K562 (cell line): ENCODE measurements around the gene TBL1XR1. TPM values are rescaled to one million over a fixed set of nuclear protein-coding genes. Genes with fewer than 3 reads are reported as not detected.

Experiments
- ARID1B ChIP-seq: fragments of 450-650 bp; IDR thresholded peaks from 2 replicates; pipeline ENCODE4 v1.6.1; 2016; ENCODE audit warnings: antibody characterized with exemption, mild to moderate bottlenecking, inconsistent platforms
- CBFB ChIP-seq: sonication (generic); formaldehyde crosslinking; IDR thresholded peaks from 2 replicates; pipeline ENCODE4 v1.4.0; 2020; ENCODE audit warnings: mild to moderate bottlenecking, missing genetic modification reagents
- CREM ChIP-seq: IDR thresholded peaks from 2 replicates; pipeline ENCODE4 v1.6.1; 2014; ENCODE audit warnings: antibody characterized with exemption, low read depth
- DIDO1 ChIP-seq: fragments of 450-650 bp; IDR thresholded peaks from 2 replicates; pipeline ENCODE4 v1.6.1; 2016; ENCODE audit warnings: low read depth, missing biosample characterization, missing genetic modification characterization
- E2F1 ChIP-seq: sonication (generic); formaldehyde crosslinking; IDR thresholded peaks from 2 replicates; pipeline ENCODE4 v1.8.1; 2023; ENCODE audit warnings: mild to moderate bottlenecking, missing genetic modification reagents, moderate library complexity
- GABPA ChIP-seq: fragments of 200-800 bp; sonication (Bioruptor generic); conservative IDR thresholded peaks from 2 replicates; pipeline ENCODE4 v1.6.1; 2016; ENCODE audit warnings: low read depth, missing genetic modification characterization, missing compliant biosample characterization
- GTF2A2 ChIP-seq: IDR thresholded peaks from 2 replicates; pipeline ENCODE4 v1.6.1; 2016; ENCODE audit warnings: mild to moderate bottlenecking, missing genetic modification characterization, missing compliant biosample characterization
- JUN ChIP-seq, 2 experiments: sonication (generic) in 1 of 2; formaldehyde crosslinking in 1 of 2; IDR thresholded peaks; 2 replicates each; pipeline versions ENCODE4 v1.6.1 to v1.8.0; 2012 to 2022; ENCODE audit warnings: borderline replicate concordance in 2 of 2, mild to moderate bottlenecking in 2 of 2, improper control_type of control experiment in 1 of 2, low read depth in 1 of 2, low read length in 1 of 2, missing genetic modification reagents in 1 of 2
- MCM7 ChIP-seq, 2 experiments: fragments of 450-650 bp; IDR thresholded peaks; 2 replicates each; pipeline ENCODE4 v1.6.1; 2016 to 2018
- MEIS2 ChIP-seq: fragments of 450-650 bp; IDR thresholded peaks from 2 replicates; pipeline ENCODE4 v1.6.1; 2014; ENCODE audit warnings: mild to moderate bottlenecking; ENCODE audit not compliant: partially characterized antibody
- MYC ChIP-seq, 2 experiments: fragments of 250-450 bp in 1 of 2; sonication (Bioruptor Pico) in 1 of 2; IDR thresholded peaks; 2 replicates each; pipeline versions ENCODE4 v1.5.1 to v1.6.1; 2012 to 2021; ENCODE audit warnings: low read depth in 2 of 2, borderline replicate concordance in 1 of 2, improper control_type of control experiment in 1 of 2, low read length in 1 of 2, mild to moderate bottlenecking in 1 of 2, moderate library complexity in 1 of 2
- NCOR1 ChIP-seq: fragments of 450-650 bp; IDR thresholded peaks from 2 replicates; pipeline ENCODE4 v1.6.1; 2016; ENCODE audit warnings: mild to moderate bottlenecking, moderate library complexity
- NR4A1 ChIP-seq, 2 experiments: fragments of 250-450 bp in 1 of 2; fragments of 450-650 bp in 1 of 2; sonication (Bioruptor Pico) in 1 of 2; IDR thresholded peaks; 2 replicates each; pipeline versions ENCODE4 v1.4.0 to v1.6.1; 2016 to 2020; ENCODE audit warnings: mild to moderate bottlenecking in 2 of 2, missing compliant biosample characterization in 1 of 2, missing genetic modification characterization in 1 of 2, moderate library complexity in 1 of 2
- PHB2 ChIP-seq: fragments of 450-650 bp; IDR thresholded peaks from 2 replicates; pipeline ENCODE4 v1.6.1; 2017; ENCODE audit warnings: low read depth
- POLR3A ChIP-seq: IDR thresholded peaks from 2 replicates; pipeline ENCODE4 v1.6.1; 2011; ENCODE audit warnings: borderline replicate concordance, mild to moderate bottlenecking, moderate library complexity; ENCODE audit not compliant: insufficient read length, insufficient read depth; ENCODE audit errors: extremely low read depth
- RBM39 ChIP-seq: fragments of 200-400 bp; formaldehyde crosslinking; optimal IDR thresholded peaks from 2 replicates; pipeline ENCODE3; 2018; ENCODE audit warnings: low read depth, low read length
- SAP30 ChIP-seq: fragments of 200-600 bp; sonication (generic); IDR thresholded peaks from 2 replicates; pipeline ENCODE4 v1.6.1; 2012; ENCODE audit warnings: borderline replicate concordance, low read depth, mild to moderate bottlenecking, moderate library complexity, low read length, control low read depth, inconsistent platforms; ENCODE audit not compliant: insufficient read depth, poor library complexity, severe bottlenecking
- SUPT5H ChIP-seq: fragments of 450-650 bp; IDR thresholded peaks from 2 replicates; pipeline ENCODE4 v1.6.1; 2016
- TARDBP ChIP-seq: fragments of 450-650 bp; IDR thresholded peaks from 2 replicates; pipeline ENCODE4 v1.6.1; 2016
- TCF3 ChIP-seq: sonication (generic); formaldehyde crosslinking; IDR thresholded peaks from 2 replicates; pipeline ENCODE4 v1.4.0; 2020; ENCODE audit warnings: mild to moderate bottlenecking, missing genetic modification reagents
- YY1 ChIP-seq, 3 experiments: IDR thresholded peaks; 2 replicates each; pipeline ENCODE4 v1.6.1; 2011; ENCODE audit warnings: low read length in 2 of 3, mild to moderate bottlenecking in 2 of 3, moderate library complexity in 2 of 3, borderline replicate concordance in 1 of 3, control low read depth in 1 of 3, low read depth in 1 of 3; ENCODE audit not compliant: insufficient read depth in 3 of 3, insufficient replicate concordance in 2 of 3, control insufficient read depth in 1 of 3, insufficient read length in 1 of 3; ENCODE audit errors: extremely low read depth in 1 of 3
- ZNF217 ChIP-seq: sonication (generic); formaldehyde crosslinking; IDR thresholded peaks from 2 replicates; pipeline ENCODE4 v1.8.0; 2022; ENCODE audit warnings: mild to moderate bottlenecking, missing genetic modification reagents
- ZNF592 ChIP-seq: fragments of 450-650 bp; IDR thresholded peaks from 2 replicates; pipeline ENCODE4 v1.6.1; 2017; ENCODE audit warnings: antibody characterized with exemption, mild to moderate bottlenecking
- ZNF778 ChIP-seq: fragments of 450-650 bp; formaldehyde crosslinking; IDR thresholded peaks from 2 replicates; pipeline ENCODE4 v1.4.0; 2020; ENCODE audit warnings: mild to moderate bottlenecking, moderate library complexity
- polyA plus RNA-seq, 8 experiments: library from polyadenylated mRNA; depleted of rRNA in 4 of 8; stranded (reverse) in 5 of 8; unstranded in 3 of 8; fragments of >200 nt; fragmentation: Nextera tagmentation in 2 of 8; fragmentation: Illumina TruSeq in 1 of 8; extraction: Ambion mirVana in 2 of 8; extraction: Trizol in 1 of 8; gene quantifications; 2 replicates each; pipeline versions ENCODE4 v1.2.1 to v1.2.3, GENCODE V29; 2011 to 2014; ENCODE audit warnings: inconsistent platforms in 1 of 8, missing spikeins in 1 of 8
- total RNA-seq, 7 experiments: library from RNA; depleted of rRNA in 6 of 7; stranded (reverse); fragments of >200 nt in 6 of 7; fragmentation: Illumina TruSeq in 2 of 7; extraction: Trizol in 2 of 7; gene quantifications; 2 replicates each; pipeline versions ENCODE4 v1.2.1 to v1.2.3, GENCODE V29; 2011 to 2021; ENCODE audit warnings: low replicate concordance in 1 of 7

The TBL1XR1 gene
- total and polyA plus RNA-seq, 9 of the 15 experiments (the other 6 are each of a cell fraction or from before 2014, with no cell fraction given): 19.6 to 171 (median 83.3) TPM

GRCh38 chr3:177147790-177148189, 49.5 kb downstream of the TBL1XR1 start (continued):
- peak; percentile 87 for TF ChIP-seq ARID1B
- TF ChIP-seq PHB2: no peak
- TF ChIP-seq ZNF217 (CRISPR knock-in tag): no peak
- TF ChIP-seq E2F1: no peak
- no peak for TF ChIP-seq RBM39
- peak in 1 of 3 experiments; percentile 19 for TF ChIP-seq YY1 (IDR thresholded peaks at IDR 0.05; ENCODE audit: borderline replicate concordance in 1 of 3, control insufficient read depth in 1 of 3, extremely low read depth in 1 of 3, insufficient read depth in 3 of 3, insufficient read length in 1 of 3, insufficient replicate concordance in 2 of 3, low read depth in 1 of 3, low read length in 2 of 3)
- TF ChIP-seq CBFB (CRISPR knock-in tag): no peak
- no peak for TF ChIP-seq JUN (IDR thresholded peaks at IDR 0.05; ENCODE audit: borderline replicate concordance, low read depth, low read length)
- TF ChIP-seq JUN (CRISPR knock-in tag; IDR thresholded peaks at IDR 0.05; ENCODE audit: borderline replicate concordance): no peak
- TF ChIP-seq TARDBP: no peak
- TF ChIP-seq MYC (IDR thresholded peaks at IDR 0.05; ENCODE audit: low read depth, low read length): no peak
- TF ChIP-seq MYC (CRISPR knock-in tag; IDR thresholded peaks at IDR 0.05; ENCODE audit: borderline replicate concordance, low read depth): no peak
- no peak for TF ChIP-seq GABPA (tag)
- TF ChIP-seq CREM: no peak
- no peak for TF ChIP-seq MCM7 (IDR thresholded peaks at IDR 0.05)
- no peak for TF ChIP-seq MEIS2
- no peak for TF ChIP-seq ZNF778 (CRISPR knock-in tag)
- no peak for TF ChIP-seq POLR3A
- TF ChIP-seq NCOR1: 0 out of 2 replicates have a peak, but pooled peaks have one; percentile 43
- TF ChIP-seq DIDO1 (tag): no peak
- TF ChIP-seq TCF3: peak; percentile 78
- TF ChIP-seq NR4A1 (CRISPR knock-in tag; IDR thresholded peaks at IDR 0.05): no peak
- TF ChIP-seq NR4A1 (tag; IDR thresholded peaks at IDR 0.05): no peak
- TF ChIP-seq GTF2A2: no peak
- no peak for TF ChIP-seq SUPT5H
- no peak for TF ChIP-seq ZNF592
- no peak for TF ChIP-seq SAP30
